Endothelial cell (in vitro differentiated cells): ENCODE measurements around the gene MARK3. TPM values are rescaled to one million over a fixed set of nuclear protein-coding genes. Genes with fewer than 3 reads are reported as not detected.

ENCODE experiments used
- DNase-seq: peaks from one replicate; pipeline ENCODE4 v3.0.0; 2021; ENCODE audit warnings: low spot score
- H3K27ac Mint-ChIP-seq: one replicate; pipeline ENCODE4 v1.8.0; 2021; ENCODE audit warnings: mixed read lengths, inconsistent platforms; ENCODE audit not compliant: unreplicated experiment
- H3K27me3 Mint-ChIP-seq: one replicate; pipeline ENCODE4 v1.8.0; 2021; ENCODE audit warnings: mild to moderate bottlenecking, moderate library complexity, mixed read lengths, inconsistent platforms; ENCODE audit not compliant: unreplicated experiment
- H3K36me3 Mint-ChIP-seq: one replicate; pipeline ENCODE4 v1.8.0; 2021; ENCODE audit warnings: mild to moderate bottlenecking, low read depth, mixed read lengths, inconsistent platforms; ENCODE audit not compliant: unreplicated experiment
- H3K4me1 Mint-ChIP-seq: one replicate; pipeline ENCODE4 v1.8.0; 2021; ENCODE audit warnings: mild to moderate bottlenecking, mixed read lengths, inconsistent platforms; ENCODE audit not compliant: unreplicated experiment
- H3K4me3 Mint-ChIP-seq: one replicate; pipeline ENCODE4 v1.8.0; 2021; ENCODE audit warnings: mild to moderate bottlenecking, mixed read lengths, inconsistent platforms; ENCODE audit not compliant: unreplicated experiment
- H3K9me3 Mint-ChIP-seq: one replicate; pipeline ENCODE4 v1.8.0; 2021; ENCODE audit warnings: mixed read lengths, inconsistent platforms; ENCODE audit not compliant: unreplicated experiment
- CTCF ChIP-seq: fragments of 200-600 bp; sonication (generic); IDR thresholded peaks from one replicate; pipeline ENCODE4 v1.5.0; 2021; ENCODE audit warnings: antibody characterized with exemption; ENCODE audit not compliant: unreplicated experiment
- total RNA-seq: library from RNA; stranded (reverse); fragmentation: NEBNext Ultra II Directional; extraction: Animal tissue kit (Norgen Biotek cat#: 25700); gene quantifications from one replicate; pipeline ENCODE4 v1.2.1, GENCODE V29; 2021; ENCODE audit not compliant: unreplicated experiment

Gene MARK3
- total RNA-seq, 1 donor from 2014 or later = 70.8 TPM

GRCh38 chr14:103404032-103404918, 19.1 kb downstream of the MARK3 start:
- DNase-seq = no peak
- Mint-ChIP-seq H3K27ac (peak overlapping the region; percentile 25), H3K4me3 (no peak overlapping the region)

GRCh38 chr14:103404920-103405319, 19.7 kb downstream of the MARK3 start:
- no peaks in the 10 kb centered on the region for H3K9me3 Mint-ChIP-seq
- H3K27me3 Mint-ChIP-seq = no peaks in the 10 kb centered on the region
- no peak overlapping the region for H3K27ac Mint-ChIP-seq
- no peak for TF ChIP-seq CTCF
- no peak for DNase-seq
- H3K4me3 Mint-ChIP-seq = no peak overlapping the region
- H3K36me3 Mint-ChIP-seq = peaks cover 9% of the 10 kb centered on the region
- peaks cover 31% of the 10 kb centered on the region for H3K4me1 Mint-ChIP-seq

More at GRCh38 chr14:103404032-103404918, 19.1 kb downstream of the MARK3 start:
- no peak for TF ChIP-seq CTCF
- Mint-ChIP-seq H3K27me3 (no peaks in the 10 kb centered on the region), H3K36me3 (peaks cover 9% of the 10 kb centered on the region), H3K9me3 (no peaks in the 10 kb centered on the region), H3K4me1 (peaks cover 31% of the 10 kb centered on the region)

- Mint-ChIP-seq H3K4me1 (peaks cover 18% of the 10 kb centered on the region), H3K9me3 (no peaks in the 10 kb centered on the region), H3K4me3 (no peak overlapping the region), H3K27ac (peak overlapping the region; percentile 36), H3K36me3 (peaks cover 13% of the 10 kb centered on the region), H3K27me3 (no peaks in the 10 kb centered on the region)
- no peak for TF ChIP-seq CTCF
- DNase-seq = no peak
These were observed 23.4 kb downstream of the MARK3 start for GRCh38 chr14:103408491-103409155.

- no peak overlapping the region for H3K4me3 Mint-ChIP-seq
- DNase-seq = no peak
- H3K27ac Mint-ChIP-seq = no peak overlapping the region
- peaks cover 8% of the 10 kb centered on the region for H3K4me1 Mint-ChIP-seq
- H3K27me3 Mint-ChIP-seq = no peaks in the 10 kb centered on the region
- H3K36me3 Mint-ChIP-seq = peaks cover 7% of the 10 kb centered on the region
- no peak for TF ChIP-seq CTCF
- no peaks in the 10 kb centered on the region for H3K9me3 Mint-ChIP-seq
These were observed 31.7 kb downstream of the MARK3 start for GRCh38 chr14:103416916-103417315.

- no peak for DNase-seq
- Mint-ChIP-seq H3K36me3 (peaks cover 3% of the 10 kb centered on the region), H3K4me3 (no peak overlapping the region), H3K27ac (peak overlapping the region; percentile 26), H3K27me3 (no peaks in the 10 kb centered on the region), H3K4me1 (peaks cover 8% of the 10 kb centered on the region), H3K9me3 (no peaks in the 10 kb centered on the region)
- TF ChIP-seq CTCF = no peak
These were observed 33.2 kb downstream of the MARK3 start for GRCh38 chr14:103418481-103418818.
